ENCODE measurements around the gene MEMO1. TPM values are rescaled to one million over a fixed set of nuclear protein-coding genes. Genes with fewer than 3 reads are reported as not detected.

Gene MEMO1
- total and polyA plus RNA-seq, 9 of the 15 experiments (the other 6 are each of a cell fraction or from before 2014, with no cell fraction given): 22.1 to 87.7 (median 61.2) TPM

DNA sequence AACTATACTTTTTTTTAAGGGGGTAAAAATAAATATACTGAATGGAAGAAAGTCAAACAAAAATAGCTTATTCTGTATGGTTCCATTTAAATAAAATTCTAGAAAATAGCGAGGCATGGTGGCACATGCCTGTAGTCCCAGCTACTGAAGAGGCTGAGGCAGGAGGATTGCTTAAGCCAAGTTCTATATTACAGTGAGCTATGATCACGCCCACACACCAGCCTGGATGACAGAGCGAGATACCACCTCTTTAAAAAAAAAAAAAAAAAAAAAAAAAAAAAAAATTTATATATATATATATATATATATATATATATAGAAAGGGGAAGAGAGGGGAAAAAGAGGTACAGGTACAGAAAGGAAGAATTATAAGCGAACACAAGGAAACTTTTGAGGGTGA, 77.7 kb downstream of the MEMO1 start (continued):
- TF ChIP-seq, protein P1, sequence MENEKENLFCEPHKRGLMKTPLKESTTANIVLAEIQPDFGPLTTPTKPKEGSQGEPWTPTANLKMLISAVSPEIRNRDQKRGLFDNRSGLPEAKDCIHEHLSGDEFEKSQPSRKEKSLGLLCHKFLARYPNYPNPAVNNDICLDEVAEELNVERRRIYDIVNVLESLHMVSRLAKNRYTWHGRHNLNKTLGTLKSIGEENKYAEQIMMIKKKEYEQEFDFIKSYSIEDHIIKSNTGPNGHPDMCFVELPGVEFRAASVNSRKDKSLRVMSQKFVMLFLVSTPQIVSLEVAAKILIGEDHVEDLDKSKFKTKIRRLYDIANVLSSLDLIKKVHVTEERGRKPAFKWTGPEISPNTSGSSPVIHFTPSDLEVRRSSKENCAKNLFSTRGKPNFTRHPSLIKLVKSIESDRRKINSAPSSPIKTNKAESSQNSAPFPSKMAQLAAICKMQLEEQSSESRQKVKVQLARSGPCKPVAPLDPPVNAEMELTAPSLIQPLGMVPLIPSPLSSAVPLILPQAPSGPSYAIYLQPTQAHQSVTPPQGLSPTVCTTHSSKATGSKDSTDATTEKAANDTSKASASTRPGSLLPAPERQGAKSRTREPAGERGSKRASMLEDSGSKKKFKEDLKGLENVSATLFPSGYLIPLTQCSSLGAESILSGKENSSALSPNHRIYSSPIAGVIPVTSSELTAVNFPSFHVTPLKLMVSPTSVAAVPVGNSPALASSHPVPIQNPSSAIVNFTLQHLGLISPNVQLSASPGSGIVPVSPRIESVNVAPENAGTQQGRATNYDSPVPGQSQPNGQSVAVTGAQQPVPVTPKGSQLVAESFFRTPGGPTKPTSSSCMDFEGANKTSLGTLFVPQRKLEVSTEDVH (IDR thresholded peaks at IDR 0.05; ENCODE audit: low read depth, partially characterized antibody): no peak
- no peak for TF ChIP-seq MCM7 (IDR thresholded peaks at IDR 0.05)
- no peak for TF ChIP-seq RFX5 (IDR thresholded peaks at IDR 0.05; ENCODE audit: low read depth, low read length)
- TF ChIP-seq ATF6 (CRISPR knock-in tag; IDR thresholded peaks at IDR 0.05): no peak
- no peak for TF ChIP-seq ILF3 (IDR thresholded peaks at IDR 0.05; ENCODE audit: borderline replicate concordance)
- no peak for TF ChIP-seq C11orf30 (IDR thresholded peaks at IDR 0.05; ENCODE audit: low read depth)
- no peak for TF ChIP-seq ZNF274 (IDR thresholded peaks at IDR 0.05; ENCODE audit: borderline replicate concordance, low read depth, low read length)
